Activated T-helper 1 cell treated with Interleukin-2 at 50 U/mL for 16 hours (primary cell): ENCODE results near the gene SMIM38.

ENCODE experiments used
- DNase-seq: peaks from one replicate; pipeline ENCODE4 v3.0.0-alpha.2; 2020; ENCODE audit warnings: low read depth

Gene SMIM38

DNA sequence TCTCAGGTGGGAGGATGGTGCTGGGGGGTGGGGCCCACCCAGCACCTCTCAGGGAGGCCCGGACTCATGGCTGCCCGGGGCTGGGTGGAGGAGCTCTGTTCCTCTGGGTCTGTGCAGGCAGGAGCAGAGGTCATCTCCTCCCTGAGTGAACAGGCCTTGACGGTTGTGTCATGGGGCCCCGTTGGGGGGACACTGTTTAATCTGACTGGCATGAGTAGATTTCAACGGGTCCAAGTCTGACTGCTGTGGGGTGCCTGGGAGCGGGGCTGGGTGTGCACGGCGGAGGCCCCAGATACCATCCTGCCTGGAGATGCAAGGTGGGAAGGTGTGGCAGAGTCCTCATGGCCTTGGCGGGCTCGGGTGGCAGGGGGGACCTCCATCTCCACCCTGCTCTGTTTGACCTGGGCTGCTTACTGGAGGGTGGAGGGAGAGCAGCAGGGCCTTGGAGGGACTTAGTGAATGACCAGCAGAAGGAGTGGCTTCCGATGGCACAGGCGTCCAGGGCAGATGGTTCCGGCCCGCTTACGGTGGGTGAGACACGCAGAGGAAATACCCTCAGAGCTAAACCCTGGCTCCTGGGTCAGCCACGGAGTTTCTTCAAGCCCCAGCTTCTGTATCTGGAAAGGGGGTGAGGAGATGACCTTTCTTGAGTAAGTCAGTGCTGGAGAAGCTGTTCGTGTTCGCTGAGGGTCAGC lies 48.7 kb downstream of the SMIM38 start:
- DNase-seq = no peak

DNA sequence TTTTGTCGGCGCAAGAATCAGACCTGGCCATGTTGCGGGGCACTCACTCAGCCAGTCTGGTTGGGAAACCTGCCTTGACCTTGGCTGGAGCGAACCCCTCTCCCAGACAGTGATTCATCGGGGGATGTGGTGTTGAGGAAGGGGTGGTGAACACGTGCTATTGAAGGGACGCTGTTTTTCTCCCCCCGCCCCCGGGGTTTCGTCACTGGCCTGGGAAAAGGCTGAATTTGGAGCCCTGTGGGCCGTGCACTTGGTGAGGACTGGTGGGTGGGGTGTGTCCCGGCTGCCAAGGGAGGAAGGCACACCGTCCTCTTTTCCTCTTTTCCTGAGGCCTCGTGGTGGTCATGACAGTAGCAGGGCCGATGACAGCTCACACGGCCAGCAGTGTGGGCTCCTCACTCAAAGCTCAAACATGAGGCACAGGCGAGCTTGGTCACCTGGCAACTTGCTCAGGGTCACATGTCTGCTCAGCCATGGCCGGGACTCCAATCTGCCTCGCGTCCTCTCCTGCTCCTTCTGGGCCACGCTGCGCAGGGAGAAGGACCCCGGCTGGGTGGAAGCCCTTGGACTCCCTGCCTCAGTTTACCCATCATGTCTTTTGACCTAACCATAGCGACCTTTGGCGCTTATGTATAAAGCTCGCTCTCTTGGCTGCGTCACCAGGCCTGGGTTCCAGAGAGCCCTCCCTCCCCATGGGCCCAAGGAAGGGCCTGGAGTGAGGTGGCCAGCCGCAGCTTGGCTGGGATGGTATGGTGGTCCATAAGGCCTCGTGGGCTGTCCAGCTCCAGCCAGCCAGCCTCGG lies 49.4 kb downstream of the SMIM38 start:
- no peak for DNase-seq
